ENCODE measurements around the gene GTF2A1.

DNA sequence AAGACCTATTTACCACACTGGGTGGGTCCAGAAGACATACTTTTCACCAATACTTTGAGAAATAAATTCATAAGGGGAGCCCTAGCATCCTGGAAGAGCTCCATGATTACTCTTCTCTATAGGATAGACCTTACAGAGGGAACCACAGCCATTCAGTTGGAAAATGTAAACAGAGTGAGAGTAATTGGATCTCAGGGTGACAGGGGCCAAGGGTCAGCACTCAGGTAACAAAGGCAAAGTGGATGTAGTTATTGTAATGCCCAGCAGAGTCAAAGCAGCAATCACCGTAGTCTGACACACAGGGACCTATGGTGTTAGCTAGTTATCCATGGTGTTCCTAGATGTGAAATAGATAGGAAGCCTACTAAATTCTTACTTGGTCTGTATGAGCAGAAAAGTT, 10.8 kb upstream of the GTF2A1 start:
- TF ChIP-seq, protein P1, sequence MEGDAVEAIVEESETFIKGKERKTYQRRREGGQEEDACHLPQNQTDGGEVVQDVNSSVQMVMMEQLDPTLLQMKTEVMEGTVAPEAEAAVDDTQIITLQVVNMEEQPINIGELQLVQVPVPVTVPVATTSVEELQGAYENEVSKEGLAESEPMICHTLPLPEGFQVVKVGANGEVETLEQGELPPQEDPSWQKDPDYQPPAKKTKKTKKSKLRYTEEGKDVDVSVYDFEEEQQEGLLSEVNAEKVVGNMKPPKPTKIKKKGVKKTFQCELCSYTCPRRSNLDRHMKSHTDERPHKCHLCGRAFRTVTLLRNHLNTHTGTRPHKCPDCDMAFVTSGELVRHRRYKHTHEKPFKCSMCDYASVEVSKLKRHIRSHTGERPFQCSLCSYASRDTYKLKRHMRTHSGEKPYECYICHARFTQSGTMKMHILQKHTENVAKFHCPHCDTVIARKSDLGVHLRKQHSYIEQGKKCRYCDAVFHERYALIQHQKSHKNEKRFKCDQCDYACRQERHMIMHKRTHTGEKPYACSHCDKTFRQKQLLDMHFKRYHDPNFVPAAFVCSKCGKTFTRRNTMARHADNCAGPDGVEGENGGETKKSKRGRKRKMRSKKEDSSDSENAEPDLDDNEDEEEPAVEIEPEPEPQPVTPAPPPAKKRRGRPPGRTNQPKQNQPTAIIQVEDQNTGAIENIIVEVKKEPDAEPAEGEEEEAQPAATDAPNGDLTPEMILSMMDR (IDR thresholded peaks at IDR 0.05), result no peak
- no peak for TF ChIP-seq ETV6 (CRISPR knock-in tag; IDR thresholded peaks at IDR 0.05)
- TF ChIP-seq ZNF423 (CRISPR knock-in tag; IDR thresholded peaks at IDR 0.05), result no peak
- TF ChIP-seq E2F1 (CRISPR knock-in tag; IDR thresholded peaks at IDR 0.05), result no peak
- no peak for TF ChIP-seq ZNF121 (CRISPR knock-in tag; IDR thresholded peaks at IDR 0.05)
- TF ChIP-seq MAX (CRISPR knock-in tag; IDR thresholded peaks at IDR 0.05), result no peak
- TF ChIP-seq, protein P2, sequence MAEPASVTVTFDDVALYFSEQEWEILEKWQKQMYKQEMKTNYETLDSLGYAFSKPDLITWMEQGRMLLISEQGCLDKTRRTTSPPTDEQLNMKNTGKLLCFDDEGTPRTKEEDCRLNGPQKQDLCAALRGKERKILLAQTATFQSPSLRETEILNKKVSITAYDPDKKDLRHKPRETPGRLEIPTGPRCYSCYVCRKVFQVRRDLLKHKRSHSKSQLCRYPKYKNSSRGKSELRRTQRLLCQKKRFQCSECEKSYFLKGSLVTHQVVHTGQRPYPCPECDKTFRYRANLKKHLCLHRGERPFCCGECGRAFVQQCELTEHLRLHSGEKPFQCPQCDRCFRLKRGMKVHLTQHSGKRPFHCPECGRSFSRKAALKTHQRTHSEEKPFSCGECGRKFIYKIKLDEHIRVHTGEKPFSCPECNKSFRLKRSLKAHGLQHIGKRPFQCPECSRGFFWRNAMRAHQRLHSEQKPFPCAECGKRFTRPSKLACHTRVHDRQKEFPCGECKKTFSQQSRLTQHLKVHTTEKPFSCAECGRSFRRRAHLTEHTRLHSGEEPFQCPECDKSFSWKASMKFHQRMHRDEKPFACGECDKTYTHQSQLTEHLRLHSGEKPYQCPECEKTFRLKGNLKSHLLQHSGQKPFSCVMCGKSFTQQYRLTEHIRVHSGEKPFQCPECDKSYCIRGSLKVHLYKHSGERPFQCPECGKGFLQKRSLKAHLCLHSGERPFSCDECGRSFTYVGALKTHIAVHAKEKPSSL (CRISPR knock-in tag; conservative IDR thresholded peaks at IDR 0.05), result no peak
- no peak for TF ChIP-seq CREM (CRISPR knock-in tag; IDR thresholded peaks at IDR 0.05)
